ENCODE results near the gene RPS17. TPM values are rescaled to one million over a fixed set of nuclear protein-coding genes. Genes with fewer than 3 reads are reported as not detected.

RPS17 gene
- total RNA-seq, 2 experiments from 2014 or later, result 1,491 to 1,514 TPM

Other genes starting within 250 kb of the RPS17 start
- gene GOLGA6L10, start 191.0 kb downstream of the RPS17 start, total RNA-seq, result 1 to 10 TPM; 4.2 TPM
- 1 to 10 TPM; 4.6 to 4.7 TPM for gene GOLGA6L9, start 110.6 kb downstream of the RPS17 start, total RNA-seq
- under 1 TPM; 0.58 to 0.74 TPM for gene CPEB1, start 106.9 kb upstream of the RPS17 start, total RNA-seq
- under 1 TPM in 1 of 2 experiments, not detected in 1; 0.17 TPM for gene AP3B2, start 169.4 kb upstream of the RPS17 start, total RNA-seq

All from activated naive CD8-positive, alpha-beta T cell treated with anti-CD3 and anti-CD28 coated beads, Interleukin-2, amount 10 ng/mL, durations not matched to agents 7 days and 5 days (primary cell).